DMS114 treated with DMSO at 0.1 percent for 48 hours (cell line): Measurements from ENCODE around the gene GPR37.

ENCODE experiments used
- DNase-seq: peaks from one replicate; lab custom pipeline; 2025; ENCODE audit not compliant: unreplicated experiment; lab: John Stamatoyannopoulos, UW

Gene GPR37

GRCh38 chr7:124728610-124729009 lies 37.0 kb downstream of the GPR37 start:
- DNase-seq, result no peak

- DNase-seq, result no peak
These were observed 40.9 kb downstream of the GPR37 start for GRCh38 chr7:124724507-124725192.

- DNase-seq, result no peak
These were observed 41.5 kb downstream of the GPR37 start for GRCh38 chr7:124724079-124724478.

DNA sequence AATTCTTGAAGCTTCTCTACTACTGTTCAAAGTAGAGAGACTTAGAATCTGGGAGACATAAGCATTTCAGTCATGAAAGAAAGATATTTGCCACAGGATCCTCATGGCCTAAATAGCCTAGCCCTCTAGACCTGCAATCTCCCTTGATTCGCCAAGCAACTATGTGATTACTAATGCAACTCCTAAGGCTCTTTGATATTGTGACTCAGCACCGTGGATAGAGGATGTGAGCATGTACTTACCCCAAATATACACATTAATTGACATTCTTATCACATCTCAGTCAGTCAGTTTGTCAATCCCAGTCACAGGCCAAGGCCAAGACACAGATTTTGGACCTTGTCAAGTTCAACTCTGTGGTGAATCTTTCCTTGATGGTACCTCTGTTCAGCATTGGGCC lies 42.6 kb downstream of the GPR37 start:
- DNase-seq, result no peak

DNA sequence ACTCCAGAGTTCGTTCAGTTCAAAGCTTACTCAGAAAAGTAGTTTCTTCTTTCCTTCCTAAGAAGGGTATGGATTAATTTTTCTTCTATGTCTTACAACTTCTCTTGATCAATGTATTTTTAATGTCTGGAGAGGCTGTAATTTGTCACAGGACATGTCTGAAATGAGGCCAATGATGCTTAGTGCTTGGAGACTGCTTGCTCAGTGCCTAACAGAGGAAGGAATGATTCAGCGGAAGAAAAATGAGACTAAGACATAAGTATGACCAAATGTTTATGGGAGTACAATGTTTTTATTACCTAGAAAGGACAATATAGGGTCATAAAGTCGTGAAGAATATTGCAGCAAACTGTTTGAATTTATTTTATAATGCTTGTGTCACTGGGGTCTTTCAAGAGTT lies 43.3 kb downstream of the GPR37 start:
- DNase-seq, result no peak

DNA sequence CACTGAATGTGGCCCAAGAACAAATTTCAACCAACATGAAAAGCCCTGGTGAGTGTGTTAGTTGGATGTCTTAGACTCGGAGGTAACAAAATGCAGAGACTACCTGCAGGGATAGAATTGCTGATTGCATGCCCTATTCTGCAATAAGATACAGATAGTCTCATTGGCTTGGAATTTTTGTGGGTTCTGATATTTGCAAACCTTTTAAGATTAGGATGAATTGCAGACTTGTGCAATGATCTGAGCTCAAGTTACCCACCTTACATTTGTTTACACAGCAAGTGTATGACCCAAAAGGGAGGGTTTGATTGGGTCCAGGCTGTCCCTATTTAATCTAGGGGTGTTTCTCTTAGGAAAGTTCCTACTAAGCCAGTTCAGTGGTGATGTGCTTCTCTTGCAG lies 45.4 kb downstream of the GPR37 start:
- DNase-seq, result no peak

DNA sequence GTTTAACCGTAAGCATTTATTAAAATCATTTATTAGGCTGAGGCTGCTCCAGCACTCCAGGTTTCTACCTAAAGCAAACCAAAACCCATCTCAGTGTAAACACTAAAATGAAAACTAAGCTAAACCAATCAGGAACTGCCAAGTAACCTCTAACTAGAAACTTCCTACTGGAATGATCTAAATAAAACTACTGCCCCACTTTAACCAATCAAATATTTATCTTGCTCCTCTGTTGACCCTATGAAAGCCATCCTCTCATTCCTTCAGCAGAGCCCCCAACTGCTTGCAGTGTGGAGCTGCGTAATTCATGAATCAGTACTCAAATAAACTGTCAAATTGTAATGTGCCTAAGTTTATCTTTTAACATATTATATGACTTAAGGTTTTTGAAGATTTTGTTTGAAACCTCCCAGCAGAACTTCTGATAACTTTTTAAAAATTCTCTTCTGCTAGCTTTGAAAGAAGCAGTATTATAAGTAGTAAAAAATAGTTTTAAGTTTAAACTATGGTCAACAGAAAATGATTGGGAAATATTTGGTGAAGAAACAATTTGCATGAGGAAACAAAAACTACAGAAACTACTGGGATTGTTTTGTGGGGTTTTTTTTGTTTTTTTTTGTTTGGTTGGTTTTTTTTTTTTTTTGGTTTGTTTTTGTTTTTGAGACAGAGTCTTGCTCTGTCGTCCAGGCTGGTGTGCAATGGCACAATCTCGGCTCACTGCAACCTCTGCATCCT lies 47.4 kb downstream of the GPR37 start:
- no peak for DNase-seq

DNA sequence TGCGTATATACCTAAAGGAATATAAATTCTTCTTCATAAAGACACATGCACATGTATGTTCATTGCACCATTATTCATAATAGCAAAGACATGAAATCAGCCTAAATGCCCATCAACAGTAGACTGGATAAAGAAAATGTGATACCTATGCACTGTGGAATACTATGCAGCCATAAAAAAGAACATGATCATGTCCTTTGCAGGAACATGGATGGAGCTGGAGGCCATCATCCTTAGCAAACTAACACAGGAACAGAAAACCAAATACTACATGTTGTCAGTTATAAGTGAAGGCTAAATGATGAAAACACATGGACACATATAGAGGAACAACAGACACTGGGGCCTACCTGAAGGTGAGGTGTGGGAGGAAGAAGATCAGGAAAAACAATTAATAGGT lies 48.7 kb downstream of the GPR37 start:
- no peak for DNase-seq

DNA sequence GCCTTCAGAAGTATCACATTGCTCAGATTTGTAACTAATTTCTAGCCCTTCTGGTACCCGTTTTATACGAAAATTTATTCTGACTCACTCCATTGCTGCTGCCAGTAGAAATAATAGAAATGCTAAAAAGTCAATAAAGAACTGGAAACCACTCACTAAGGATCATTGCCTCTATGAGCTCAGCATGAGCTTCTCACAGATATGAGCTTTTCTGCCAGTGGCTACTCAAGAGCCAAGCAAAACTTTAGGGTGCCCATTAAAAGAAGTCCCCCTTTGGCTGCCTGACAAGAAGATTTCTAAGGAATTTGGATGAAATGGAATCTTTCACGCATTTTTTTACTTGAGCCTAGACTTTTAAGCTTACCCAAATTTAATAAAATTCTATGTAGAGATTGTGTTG lies 52.5 kb downstream of the GPR37 start:
- DNase-seq, result no peak

GRCh38 chr7:124712017-124712416 lies 53.6 kb downstream of the GPR37 start:
- DNase-seq, result no peak

DNA sequence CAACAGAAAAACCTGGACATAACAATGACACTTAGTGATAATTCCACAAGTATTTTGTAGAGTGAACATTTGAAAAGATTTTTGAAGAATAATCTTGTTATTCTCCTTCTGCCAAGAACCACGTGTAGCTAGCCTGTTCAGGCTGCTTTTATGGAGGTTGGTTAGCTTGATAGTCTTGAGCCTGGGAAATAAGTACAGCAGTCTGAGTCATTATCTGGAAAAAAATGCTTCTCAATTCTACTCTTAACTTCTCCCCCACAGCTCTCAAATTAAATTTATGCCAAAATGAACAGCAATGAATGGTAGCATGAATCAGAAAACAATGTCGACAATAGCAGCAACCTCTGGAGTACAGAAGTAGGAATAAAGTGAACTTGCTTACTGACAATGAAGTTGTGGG lies 63.2 kb downstream of the GPR37 start:
- DNase-seq, result no peak

GRCh38 chr7:124701955-124702354 lies 63.6 kb downstream of the GPR37 start:
- DNase-seq, result no peak

DNA sequence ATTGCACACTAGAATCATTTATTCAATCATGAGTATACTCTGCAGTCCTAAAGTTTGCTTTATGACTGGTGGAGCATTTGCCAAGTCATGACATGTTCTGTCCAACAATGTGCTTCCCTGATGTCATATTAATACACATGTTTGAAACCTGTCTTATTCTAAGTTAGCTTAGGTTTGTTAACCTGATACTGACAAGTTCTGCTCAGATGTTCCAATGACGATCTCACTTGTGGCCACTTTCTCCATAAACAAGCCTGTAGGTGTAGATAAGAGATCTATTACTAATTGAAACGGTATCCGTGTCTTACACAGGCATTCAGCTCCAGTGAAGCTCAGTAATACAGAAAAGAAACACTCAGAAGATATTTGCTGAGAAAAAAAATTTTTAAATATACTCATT lies 64.9 kb downstream of the GPR37 start:
- DNase-seq, result no peak

- DNase-seq, result no peak
These were observed 66.6 kb downstream of the GPR37 start for GRCh38 chr7:124698964-124699363.

DNA sequence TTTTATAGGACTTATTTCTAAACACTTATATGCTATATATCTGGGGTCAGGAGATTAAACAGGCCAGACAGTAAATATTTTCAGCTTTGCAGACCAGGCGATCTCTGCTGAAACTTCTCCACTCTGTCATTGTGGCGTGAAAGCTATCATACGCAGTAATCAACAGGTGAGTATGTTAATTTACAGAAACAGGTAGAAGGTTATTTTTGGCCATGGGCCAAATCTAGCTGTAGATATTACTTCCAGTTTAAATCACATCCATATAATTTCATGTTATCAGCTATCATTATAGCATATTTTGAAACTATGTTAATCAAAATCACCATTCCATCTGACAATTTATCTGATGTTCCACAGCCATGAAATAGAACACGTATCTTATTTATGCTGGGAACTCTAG lies 67.8 kb downstream of the GPR37 start:
- no peak for DNase-seq
